ENCODE results near the gene TNFRSF6B.

The TNFRSF6B gene

GRCh38 chr20:63698739-63699465 is 2.5 kb downstream of the TNFRSF6B start:
- peak; percentile 79 to 85 for DNase-seq

- no peak for DNase-seq
These were observed 3.2 kb downstream of the TNFRSF6B start for GRCh38 chr20:63699466-63700198.

DNA sequence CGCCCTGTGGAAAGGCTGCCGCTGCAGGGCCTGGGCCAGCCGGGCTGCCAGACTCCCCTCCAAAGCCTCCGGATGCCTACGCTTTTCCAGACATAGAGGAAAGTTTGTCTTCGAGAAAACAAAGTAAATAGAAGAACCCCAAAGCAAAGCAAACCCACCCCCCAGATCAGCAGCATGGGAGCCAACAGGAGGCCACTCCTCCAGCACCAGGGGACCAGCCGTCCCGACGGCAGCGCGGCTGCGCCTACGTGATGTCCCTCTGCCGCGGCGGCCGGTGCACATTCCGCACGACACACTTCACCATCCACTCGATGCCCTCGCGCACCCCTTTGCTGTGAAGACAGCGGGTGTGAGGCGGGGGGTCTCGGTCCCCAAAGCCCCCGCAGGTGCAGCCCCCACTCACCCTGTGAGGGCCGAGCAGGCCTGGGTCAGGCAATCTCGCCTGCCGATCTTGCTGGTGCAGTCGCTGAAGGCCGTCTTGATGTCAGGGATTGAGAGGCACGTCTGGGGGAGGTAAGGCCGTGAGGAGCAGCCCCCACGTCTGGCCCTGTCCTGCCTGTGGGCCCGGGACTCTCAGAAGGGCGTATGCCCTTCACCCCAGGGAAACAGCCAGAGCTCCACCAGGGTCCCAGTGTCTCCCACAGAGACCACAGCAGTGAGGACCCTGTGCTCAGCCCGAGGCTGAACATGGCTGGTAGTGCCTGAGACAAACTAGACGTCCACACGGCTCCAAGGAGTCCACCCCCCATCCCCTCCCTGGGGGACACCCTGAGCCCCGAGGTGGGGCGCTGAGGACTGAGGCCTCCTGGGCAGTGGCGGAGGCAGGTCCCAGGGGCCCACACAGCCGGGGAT is 4.0 kb downstream of the TNFRSF6B start:
- no peak for DNase-seq

- DNase-seq = no peak
These were observed 4.5 kb downstream of the TNFRSF6B start for GRCh38 chr20:63701051-63701328.

- no peak for DNase-seq
These were observed 5.0 kb downstream of the TNFRSF6B start for GRCh38 chr20:63701329-63702035.

GRCh38 chr20:63702036-63702665 is 5.7 kb downstream of the TNFRSF6B start:
- DNase-seq = no peak

GRCh38 chr20:63702751-63703470 is 6.5 kb downstream of the TNFRSF6B start:
- no peak for DNase-seq

DNA sequence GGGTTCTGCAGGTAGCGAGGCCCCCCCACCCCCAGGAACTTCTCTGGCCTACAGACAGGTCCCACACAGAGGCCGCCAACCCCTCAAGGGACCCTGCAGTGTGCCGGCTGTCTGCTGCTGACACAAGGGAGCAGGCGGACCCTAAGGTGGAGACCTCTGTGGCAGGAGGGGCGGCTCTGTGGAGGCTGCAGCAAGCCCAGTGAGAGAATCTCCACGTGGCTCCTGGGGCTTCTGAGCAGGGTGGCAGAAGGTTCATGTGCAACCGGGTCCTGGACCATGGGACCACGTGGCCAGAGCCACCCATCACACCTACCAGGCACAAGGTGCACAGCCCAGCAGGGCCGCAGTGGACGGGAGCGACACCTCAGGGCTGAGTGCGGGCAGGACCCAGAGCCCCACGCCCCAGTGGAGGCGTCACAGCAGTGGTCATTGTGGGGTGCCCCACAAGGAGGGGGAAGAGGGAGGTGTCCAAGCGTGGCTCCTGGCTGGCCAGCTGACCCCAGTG is 7.1 kb downstream of the TNFRSF6B start:
- DNase-seq = no peak

DNA sequence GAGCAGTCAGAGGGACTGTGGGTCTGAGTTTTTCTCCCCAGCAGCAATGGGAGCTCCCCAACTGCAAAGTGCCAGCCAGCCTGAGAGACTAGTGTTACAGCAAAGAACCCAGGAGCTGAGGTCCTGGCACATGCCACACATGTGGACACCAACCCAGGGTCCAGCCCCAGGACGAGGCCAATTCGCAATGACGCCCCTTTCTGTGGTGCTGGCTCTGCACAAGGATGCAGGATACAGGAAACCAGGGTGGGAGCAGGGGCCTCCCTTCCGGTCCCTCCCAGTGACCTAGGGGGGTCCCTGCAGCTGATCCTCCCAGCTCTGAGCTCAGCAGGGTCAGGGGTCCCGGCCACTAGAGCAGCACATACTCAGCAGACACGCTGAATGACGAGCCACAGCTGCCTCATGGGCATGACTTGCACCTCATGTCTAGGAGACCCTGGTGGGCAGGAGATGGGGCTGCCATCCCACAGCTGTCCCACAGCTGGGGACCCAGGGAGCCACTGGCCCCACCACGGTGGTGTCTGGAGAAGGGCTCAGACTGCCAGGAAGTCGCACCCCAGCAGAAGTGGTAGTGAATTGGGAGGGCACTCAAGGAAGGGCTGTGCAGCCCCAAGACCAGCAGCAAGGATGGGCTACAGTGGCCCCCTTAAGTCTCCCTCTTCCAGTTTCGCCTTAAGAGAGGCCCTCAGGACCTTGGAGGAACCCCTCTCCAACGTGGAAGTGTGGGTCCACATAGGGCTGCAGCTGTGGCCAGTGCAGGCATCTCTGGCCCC is 7.7 kb downstream of the TNFRSF6B start:
- no peak for DNase-seq

GRCh38 chr20:63704749-63705117 is 8.3 kb downstream of the TNFRSF6B start:
- DNase-seq = no peak

- no peak for DNase-seq
These were observed 9.0 kb downstream of the TNFRSF6B start for GRCh38 chr20:63705232-63706026.

- DNase-seq = no peak
These were observed 9.7 kb downstream of the TNFRSF6B start for GRCh38 chr20:63706027-63706695.

- peak in 1 of 2 experiments; percentile 48 for DNase-seq
These were observed 10.6 kb downstream of the TNFRSF6B start for GRCh38 chr20:63706852-63707557.

DNA sequence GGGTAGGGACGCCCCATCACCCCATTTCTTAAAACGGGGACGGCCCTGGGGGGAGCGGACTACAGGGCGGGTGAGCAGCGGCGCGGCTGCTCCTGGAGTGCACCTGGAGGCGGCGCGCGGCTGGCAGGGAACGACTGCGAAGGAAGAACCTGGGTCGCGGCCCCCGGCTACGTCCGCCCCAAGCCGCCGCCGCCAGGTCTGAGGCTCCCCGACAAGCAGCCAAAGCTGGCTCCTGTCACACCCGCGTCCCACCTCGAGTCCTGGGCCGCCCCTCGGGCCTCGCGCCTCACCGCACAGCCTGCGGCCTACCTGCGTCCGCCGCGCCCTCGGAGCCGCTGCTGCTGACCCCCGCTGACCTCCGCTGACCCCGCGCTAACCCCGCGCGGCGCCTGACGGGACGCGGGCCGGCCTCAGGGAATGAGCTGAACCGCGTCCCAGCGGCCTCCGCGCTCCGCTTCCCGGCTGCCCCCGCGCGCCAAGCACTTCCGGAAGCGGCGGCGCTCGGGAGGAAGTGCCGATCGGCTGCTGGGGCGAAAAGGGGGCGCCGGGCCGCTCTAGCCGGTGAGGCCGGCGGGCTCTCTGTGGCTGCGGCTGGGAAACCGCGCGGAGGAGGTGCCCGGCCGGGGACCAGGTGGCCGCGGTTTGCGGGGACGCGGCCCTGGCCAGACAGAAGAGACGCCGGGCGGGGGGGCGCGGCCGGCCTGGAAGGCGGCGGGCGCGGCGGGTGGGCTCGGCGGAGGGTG is 11.3 kb downstream of the TNFRSF6B start, which contains the start of the genes ARFRP1 and ZGPAT:
Gene ARFRP1, minus strand, starts transcription at position 419 of the 743 bp plus-strand sequence. CDS start 885 bp downstream, outside the sequence.
Gene ZGPAT, plus strand, starts transcription at position 482 of the 743 bp plus-strand sequence. CDS start 542 bp downstream, outside the sequence.
- peak; percentile 81 to 86 for DNase-seq

GRCh38 chr20:63708301-63709148 is 12.1 kb downstream of the TNFRSF6B start:
- no peak for DNase-seq

DNA sequence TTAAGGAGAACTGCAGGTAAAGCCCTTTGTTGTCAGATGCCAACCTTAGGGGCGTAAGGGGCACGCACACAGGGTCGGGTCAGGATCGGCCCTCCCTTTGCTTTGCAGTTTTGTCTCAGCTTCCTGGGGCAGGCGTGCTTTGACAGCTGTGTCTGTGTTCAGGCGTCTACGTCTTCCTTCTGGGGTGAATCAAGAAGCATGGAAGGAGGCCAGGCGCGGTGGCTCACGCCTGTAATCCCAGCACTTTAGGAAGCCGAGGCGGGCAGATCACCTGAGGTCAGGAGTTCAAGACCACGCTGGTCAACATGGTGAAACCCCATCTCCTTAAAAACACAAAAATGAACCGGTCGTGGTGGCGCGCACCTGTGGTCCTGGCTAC is 12.7 kb downstream of the TNFRSF6B start:
- DNase-seq = no peak

Measured in SW 1271 (cell line).